GM18951 (cell line): ENCODE measurements around the gene GRK4.

Experiments
- POLR2A ChIP-seq: IDR thresholded peaks from 4 replicates; pipeline ENCODE4 v1.6.1; 2011; ENCODE audit warnings: mild to moderate bottlenecking; ENCODE audit not compliant: insufficient read length, insufficient read depth; ENCODE audit errors: extremely low read depth
- in situ Hi-C: fragments of 300-500 bp; cut with MboI; formaldehyde crosslinking; loops from one replicate; pipeline ENCODE4 v1.12.0; 2022; ENCODE audit warnings: low sequenced_read_pairs, mixed read lengths, inconsistent platforms; ENCODE audit not compliant: unreplicated experiment

The GRK4 gene

DNA sequence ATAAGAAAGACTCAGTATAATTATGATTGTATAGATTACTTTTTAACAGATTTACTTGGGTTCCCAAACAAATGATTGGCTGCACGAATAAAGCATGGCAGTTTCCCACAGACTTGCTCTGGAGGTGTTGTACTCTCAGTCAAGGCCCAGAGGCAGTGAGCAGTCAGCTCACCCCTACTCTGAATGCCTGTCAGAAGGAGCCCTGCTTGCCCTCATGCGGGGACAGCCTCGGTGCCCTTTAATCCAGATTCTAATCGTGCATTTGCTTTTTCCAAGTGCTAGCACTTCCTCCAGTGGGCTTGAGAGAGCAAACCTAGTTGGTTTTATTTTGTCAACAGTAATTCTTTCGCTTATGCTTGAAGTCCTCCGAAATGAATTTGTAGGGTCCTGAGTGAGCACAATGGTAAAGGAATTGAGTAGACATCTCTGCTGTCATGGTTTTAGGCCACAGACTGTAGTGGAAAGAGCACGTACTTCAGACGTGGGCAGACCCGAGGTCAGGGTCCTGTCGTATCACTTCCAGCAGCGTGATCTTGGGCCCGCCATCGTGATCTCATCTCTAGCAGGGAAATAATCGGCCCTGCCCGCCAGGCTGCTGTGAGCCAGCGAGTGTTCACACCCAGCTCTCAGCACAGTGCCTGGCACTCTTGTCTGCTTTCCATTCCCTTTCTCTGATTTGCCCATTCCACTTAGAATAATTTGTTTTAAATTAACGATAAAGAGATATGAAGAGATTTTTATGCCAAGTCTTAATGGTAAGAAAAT lies 48.3 kb downstream of the GRK4 start:
- in situ Hi-C loops: no loop called here
- TF ChIP-seq POLR2A: no peak

GRCh38 chr4:3013323-3013722 lies 50.0 kb downstream of the GRK4 start:
- in situ Hi-C loops: no loop called here
- TF ChIP-seq POLR2A: no peak

DNA sequence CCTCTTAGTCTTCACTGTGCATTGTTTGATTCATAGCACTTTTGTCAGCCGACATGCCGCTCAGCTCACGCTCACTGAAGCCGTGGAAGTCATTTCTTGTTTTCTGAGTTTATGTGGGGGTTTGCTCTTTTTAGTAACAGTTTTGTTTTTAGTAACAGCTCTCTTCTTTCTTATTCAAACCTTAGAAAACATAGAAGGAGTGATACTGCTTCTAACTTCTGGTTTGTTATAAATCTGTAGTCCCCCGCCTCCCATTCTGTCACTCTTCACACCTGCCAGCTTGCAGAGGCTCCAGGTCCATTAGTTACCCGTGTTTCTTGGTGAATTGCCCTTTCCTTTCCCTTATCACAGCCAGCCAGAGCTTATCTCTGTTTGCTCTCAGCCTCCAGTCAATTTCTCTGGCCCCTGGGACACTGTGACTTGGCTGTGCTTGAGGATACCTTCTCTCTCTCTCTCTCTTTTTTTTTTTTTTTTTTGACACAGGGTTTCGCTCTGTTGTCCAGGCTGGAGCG lies 50.5 kb downstream of the GRK4 start:
- TF ChIP-seq POLR2A: no peak
- in situ Hi-C loops: no loop called here

GRCh38 chr4:3016961-3017360 lies 53.6 kb downstream of the GRK4 start:
- in situ Hi-C loops: no loop called here

GRCh38 chr4:3017504-3017903 lies 54.1 kb downstream of the GRK4 start:
- TF ChIP-seq POLR2A: no peak
- in situ Hi-C loops: no loop called here

More at GRCh38 chr4:3016961-3017360, 53.6 kb downstream of the GRK4 start:
- no peak for TF ChIP-seq POLR2A

DNA sequence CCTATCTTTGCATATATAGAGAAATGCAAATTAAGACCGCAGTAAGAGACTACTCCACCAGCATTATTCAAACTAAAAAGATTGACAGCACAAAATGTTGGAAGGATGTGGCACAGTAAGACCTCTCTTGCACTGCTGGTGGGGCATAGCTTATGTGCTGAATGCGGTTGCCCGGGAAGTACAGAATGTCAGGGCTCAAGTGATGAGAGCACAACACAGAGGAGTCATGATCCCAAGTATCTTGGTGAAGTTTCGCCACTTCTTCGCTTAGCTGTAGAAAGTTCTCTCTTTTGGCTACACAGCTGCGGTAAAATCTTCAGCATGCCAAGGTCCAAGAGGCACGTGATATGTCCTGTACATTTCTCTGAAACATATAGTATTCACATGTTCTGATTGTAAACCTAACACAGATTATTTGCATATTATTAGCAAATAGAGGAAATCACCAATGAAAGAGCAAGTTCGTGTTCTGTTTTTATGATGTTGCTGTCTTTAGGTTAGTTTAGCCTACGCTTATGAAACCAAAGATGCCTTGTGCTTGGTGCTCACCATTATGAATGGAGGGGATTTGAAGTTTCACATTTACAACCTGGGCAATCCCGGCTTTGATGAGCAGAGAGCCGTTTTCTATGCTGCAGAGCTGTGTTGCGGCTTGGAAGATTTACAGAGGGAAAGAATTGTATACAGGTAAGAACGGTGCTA lies 55.9 kb downstream of the GRK4 start:
- no peak for TF ChIP-seq POLR2A
- in situ Hi-C loops: no loop called here

GRCh38 chr4:3021127-3021526 lies 57.8 kb downstream of the GRK4 start:
- no peak for TF ChIP-seq POLR2A
- in situ Hi-C loops: no loop called here

DNA sequence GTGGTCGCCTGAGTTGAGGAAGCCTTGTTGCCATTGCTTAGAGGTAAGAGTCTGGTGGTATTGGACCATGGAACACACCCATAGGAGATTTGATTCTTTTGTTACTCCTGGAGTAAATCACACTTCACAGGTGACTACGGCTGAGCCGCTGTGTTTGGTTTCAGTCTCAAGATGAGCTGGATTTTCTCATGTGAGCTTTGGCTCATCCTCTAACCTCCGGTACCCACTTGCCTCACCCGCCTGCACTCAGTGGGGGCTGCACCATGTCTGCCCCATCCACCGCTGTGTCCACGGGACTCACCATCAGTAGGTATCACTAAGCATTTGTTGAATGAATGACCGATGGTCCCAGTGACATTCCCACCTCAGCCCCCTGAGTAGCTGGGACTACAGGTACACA lies 58.3 kb downstream of the GRK4 start:
- no peak for TF ChIP-seq POLR2A
- in situ Hi-C loops: no loop called here

GRCh38 chr4:3022112-3022511 lies 58.7 kb downstream of the GRK4 start:
- TF ChIP-seq POLR2A: no peak
- in situ Hi-C loops: no loop called here

DNA sequence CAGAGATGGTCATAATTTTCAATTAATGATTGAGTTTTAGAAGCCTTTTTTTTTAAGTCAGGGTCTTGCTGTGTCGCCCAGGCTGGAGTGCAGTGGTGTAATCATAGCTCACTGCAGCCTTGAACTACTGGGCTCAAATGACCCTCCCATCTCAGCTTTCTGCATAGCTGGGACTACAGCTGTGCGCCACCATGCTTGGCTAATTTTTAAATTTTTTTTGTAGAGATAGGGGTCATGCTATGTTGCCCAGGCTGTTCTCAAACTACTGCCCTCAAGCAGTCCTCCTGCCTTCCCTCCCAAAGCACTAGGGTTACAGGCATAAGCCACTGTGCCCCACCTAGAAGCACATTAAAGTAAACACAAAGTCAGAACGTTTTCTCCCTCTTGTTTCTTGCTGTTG lies 59.3 kb downstream of the GRK4 start:
- no peak for TF ChIP-seq POLR2A
- in situ Hi-C loops: no loop called here

- in situ Hi-C loops: no loop called here
- TF ChIP-seq POLR2A: no peak
Observed at GRCh38 chr4:3025881-3026280, 62.5 kb downstream of the GRK4 start.

DNA sequence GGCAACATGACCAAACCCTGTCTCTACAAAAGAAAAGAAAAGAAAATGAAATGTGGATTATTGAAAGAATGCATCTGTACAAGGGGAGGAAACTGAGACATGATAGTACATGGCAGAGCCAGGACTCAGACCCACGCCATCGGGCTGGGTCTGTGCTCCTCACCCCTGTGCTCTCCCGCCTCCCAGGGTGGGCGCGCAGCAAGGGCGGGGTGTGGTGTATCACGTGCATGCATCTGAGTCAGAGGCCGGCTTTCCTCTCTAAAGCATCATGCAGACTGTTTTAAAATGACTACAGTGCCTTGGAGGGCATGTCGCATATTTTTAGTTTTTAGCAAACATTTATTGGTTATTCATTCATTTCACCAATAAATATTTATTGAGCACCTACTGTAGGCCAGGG lies 63.2 kb downstream of the GRK4 start:
- in situ Hi-C loops: no loop called here

GRCh38 chr4:3029464-3029863 lies 66.1 kb downstream of the GRK4 start:
- TF ChIP-seq POLR2A: no peak

More for the DNA sequence above, 63.2 kb downstream of the GRK4 start:
- no peak for TF ChIP-seq POLR2A

More at GRCh38 chr4:3029464-3029863, 66.1 kb downstream of the GRK4 start:
- in situ Hi-C loops: no loop called here
